ENCODE data around the gene PKP4. TPM values are rescaled to one million over a fixed set of nuclear protein-coding genes. Genes with fewer than 3 reads are reported as not detected.

PKP4 gene
- total and polyA plus RNA-seq, 2 donors (not counting 1 experiment from before 2014, with no cell fraction given), result 2.0 to 13.3 TPM

DNA sequence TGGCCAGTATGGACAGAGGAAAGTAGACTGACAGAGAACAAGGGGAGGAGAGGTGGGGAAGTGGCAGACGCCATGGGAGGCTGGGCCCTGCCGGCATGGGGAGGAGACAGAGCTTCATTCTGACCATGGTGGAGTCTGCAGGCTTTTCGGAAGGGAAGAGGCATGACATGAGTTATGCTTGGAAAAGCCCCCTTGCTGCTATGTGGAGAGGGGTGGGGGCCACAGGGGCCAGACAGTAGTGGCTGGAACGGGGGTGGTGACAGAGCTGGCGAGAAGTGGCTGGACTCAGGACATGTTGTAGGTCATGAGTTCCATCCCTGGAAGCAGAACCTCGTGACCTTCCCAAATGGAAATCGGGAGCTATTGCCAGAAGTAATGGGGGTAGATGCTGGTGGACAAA lies 271.7 kb downstream of the PKP4 start:
- Mint-ChIP-seq H3K4me3 (no peak overlapping the region), H3K27me3 (peaks cover 9% of the 10 kb centered on the region), H3K27ac (no peak overlapping the region), H3K4me1 (no peaks in the 10 kb centered on the region), H3K9me3 (ENCODE audit: insufficient read depth) (no peaks in the 10 kb centered on the region)
- H3K79me2 ChIP-seq (ENCODE audit: control insufficient read depth, insufficient read depth, low read length), result no peaks in the 10 kb centered on the region
- no peaks in the 10 kb centered on the region for H4K20me1 ChIP-seq (ENCODE audit: control insufficient read depth, insufficient read depth, low read length, poor library complexity, severe bottlenecking)
- DNase-seq, result no peak
- H3K4me3 ChIP-seq (ENCODE audit: control extremely low read depth in 1 of 5, extremely low read depth in 1 of 5, insufficient read depth in 1 of 5, low read depth in 2 of 5, low read length in 4 of 5), result no peak overlapping the region
- no peak overlapping the region for H2AFZ ChIP-seq (ENCODE audit: insufficient read depth, low read depth, low read length, poor library complexity, severe bottlenecking)
- TF ChIP-seq EZH2 (IDR thresholded peaks at IDR 0.05; ENCODE audit: borderline replicate concordance, insufficient read depth, low read depth, low read length, poor library complexity, severe bottlenecking), result no peak
- TF ChIP-seq, protein P1, sequence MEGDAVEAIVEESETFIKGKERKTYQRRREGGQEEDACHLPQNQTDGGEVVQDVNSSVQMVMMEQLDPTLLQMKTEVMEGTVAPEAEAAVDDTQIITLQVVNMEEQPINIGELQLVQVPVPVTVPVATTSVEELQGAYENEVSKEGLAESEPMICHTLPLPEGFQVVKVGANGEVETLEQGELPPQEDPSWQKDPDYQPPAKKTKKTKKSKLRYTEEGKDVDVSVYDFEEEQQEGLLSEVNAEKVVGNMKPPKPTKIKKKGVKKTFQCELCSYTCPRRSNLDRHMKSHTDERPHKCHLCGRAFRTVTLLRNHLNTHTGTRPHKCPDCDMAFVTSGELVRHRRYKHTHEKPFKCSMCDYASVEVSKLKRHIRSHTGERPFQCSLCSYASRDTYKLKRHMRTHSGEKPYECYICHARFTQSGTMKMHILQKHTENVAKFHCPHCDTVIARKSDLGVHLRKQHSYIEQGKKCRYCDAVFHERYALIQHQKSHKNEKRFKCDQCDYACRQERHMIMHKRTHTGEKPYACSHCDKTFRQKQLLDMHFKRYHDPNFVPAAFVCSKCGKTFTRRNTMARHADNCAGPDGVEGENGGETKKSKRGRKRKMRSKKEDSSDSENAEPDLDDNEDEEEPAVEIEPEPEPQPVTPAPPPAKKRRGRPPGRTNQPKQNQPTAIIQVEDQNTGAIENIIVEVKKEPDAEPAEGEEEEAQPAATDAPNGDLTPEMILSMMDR (IDR thresholded peaks at IDR 0.05), result no peak
- 86% methylated on average over 6 of the region's 7 CpGs for WGBS (ENCODE audit: insufficient coverage)
- no peak for ATAC-seq (ENCODE audit: low read depth)
- no peak overlapping the region for H3K4me2 ChIP-seq (replicated peaks; ENCODE audit: low read depth, low read length, poor library complexity, severe bottlenecking)
- H3K36me3 ChIP-seq (replicated peaks in 1 of 2; ENCODE audit: control extremely low read depth in 1 of 2, control insufficient read depth in 1 of 2, extremely low read depth in 1 of 2, insufficient read depth in 2 of 2, low read length in 1 of 2), result no peaks in the 10 kb centered on the region
- CTCF ChIA-PET, result interaction anchor here (1.0 kb wide), 1 partner anchor 549 kb away, joined by 3 read pairs; no protein-coding TSS in a partner anchor
- POLR2A ChIA-PET, result no interaction called here
- H3K27me3 ChIP-seq (replicated peaks in 1 of 4; ENCODE audit: control extremely low read depth in 1 of 4, control insufficient read depth in 3 of 4, insufficient read depth in 4 of 4, low read length in 3 of 4), result no peaks in the 10 kb centered on the region
- no peak overlapping the region for H3K9ac ChIP-seq (ENCODE audit: low read length)
- intact Hi-C loops (cut with micrococcal nuclease), result no loop called here
- no peak overlapping the region for H3K27ac ChIP-seq (ENCODE audit: low read length in 2 of 2)
- H3K9me3 ChIP-seq (ENCODE audit: control extremely low read depth in 1 of 3, control insufficient read depth in 2 of 3, insufficient read depth in 1 of 3, low read length in 2 of 3), result no peaks in the 10 kb centered on the region
- no peaks in the 10 kb centered on the region for H3K4me1 ChIP-seq (ENCODE audit: control insufficient read depth in 2 of 2, insufficient read depth in 2 of 2, low read length in 2 of 2)

DNA sequence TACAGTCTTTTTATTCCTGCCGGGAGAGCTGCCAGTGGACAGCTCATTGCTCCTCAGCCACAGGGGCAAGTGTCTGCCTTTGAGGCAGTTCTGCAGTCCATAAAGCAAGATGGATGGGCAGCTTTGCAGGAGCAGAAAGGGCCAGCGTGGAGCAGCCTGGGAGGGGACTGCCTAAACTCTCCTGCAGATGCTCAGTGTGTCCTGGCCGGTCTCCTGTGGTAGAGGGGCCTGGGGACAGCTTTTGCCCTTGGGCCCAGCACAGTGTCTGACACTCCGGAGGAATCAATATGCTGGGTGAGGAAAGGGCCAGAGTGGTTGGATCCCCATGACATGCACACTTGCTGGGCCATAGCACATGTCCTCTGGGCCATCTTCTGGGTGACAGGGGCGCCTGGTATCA lies 272.7 kb downstream of the PKP4 start:
- Histone ChIP-seq H3K36me3 (replicated peaks in 1 of 2; ENCODE audit: control extremely low read depth in 1 of 2, control insufficient read depth in 1 of 2, extremely low read depth in 1 of 2, insufficient read depth in 2 of 2, low read length in 1 of 2) (no peaks in the 10 kb centered on the region), H3K9me3 (ENCODE audit: control extremely low read depth in 1 of 3, control insufficient read depth in 2 of 3, insufficient read depth in 1 of 3, low read length in 2 of 3) (no peaks in the 10 kb centered on the region), H4K20me1 (ENCODE audit: control insufficient read depth, insufficient read depth, low read length, poor library complexity, severe bottlenecking) (no peaks in the 10 kb centered on the region), H3K9ac (ENCODE audit: low read length) (no peak overlapping the region), H3K27me3 (replicated peaks in 1 of 4; ENCODE audit: control extremely low read depth in 1 of 4, control insufficient read depth in 3 of 4, insufficient read depth in 4 of 4, low read length in 3 of 4) (no peaks in the 10 kb centered on the region), H3K4me1 (ENCODE audit: control insufficient read depth in 2 of 2, insufficient read depth in 2 of 2, low read length in 2 of 2) (no peaks in the 10 kb centered on the region), H2AFZ (ENCODE audit: insufficient read depth, low read depth, low read length, poor library complexity, severe bottlenecking) (no peak overlapping the region), H3K79me2 (ENCODE audit: control insufficient read depth, insufficient read depth, low read length) (no peaks in the 10 kb centered on the region), H3K27ac (ENCODE audit: low read length in 2 of 2) (no peak overlapping the region), H3K4me2 (replicated peaks; ENCODE audit: low read depth, low read length, poor library complexity, severe bottlenecking) (no peak overlapping the region), H3K4me3 (ENCODE audit: control extremely low read depth in 1 of 5, extremely low read depth in 1 of 5, insufficient read depth in 1 of 5, low read depth in 2 of 5, low read length in 4 of 5) (no peak overlapping the region)
- intact Hi-C loops (cut with micrococcal nuclease), result no loop called here
- 79% methylated on average over 4 of the region's 5 CpGs for WGBS (ENCODE audit: insufficient coverage)
- Mint-ChIP-seq H3K9me3 (ENCODE audit: insufficient read depth) (no peaks in the 10 kb centered on the region), H3K27me3 (peaks cover 5% of the 10 kb centered on the region), H3K4me1 (no peaks in the 10 kb centered on the region), H3K27ac (no peak overlapping the region), H3K4me3 (no peak overlapping the region)
- ChIA-PET POLR2A (no interaction called here), CTCF (interaction anchor here (1.0 kb wide), 1 partner anchor 24 kb away, joined by 4 read pairs; no protein-coding TSS in a partner anchor)
- DNase-seq (no peak), ATAC-seq (ENCODE audit: low read depth) (no peak)
- no peak for TF ChIP-seq EZH2 (IDR thresholded peaks at IDR 0.05; ENCODE audit: borderline replicate concordance, insufficient read depth, low read depth, low read length, poor library complexity, severe bottlenecking)
- TF ChIP-seq, protein P1 (IDR thresholded peaks at IDR 0.05), result no peak
